GM12878 (cell line): Measurements from ENCODE around the gene ANKRD26. TPM values are rescaled to one million over a fixed set of nuclear protein-coding genes. Genes with fewer than 3 reads are reported as not detected.

Source experiments
- ATAC-seq: fragments of 200-7000 bp; cut with Tn5 transposase; 3 replicates; pipeline ENCODE4 v1.9.1; 2020; ENCODE audit warnings: mild to moderate bottlenecking, moderate library complexity
- BruUV-seq: library from RNA; stranded (reverse); fragments of 400-500 nt; replicated peaks from 2 replicates; lab custom pipeline; 2021; lab: Mats Ljungman, UMichigan
- CTCF ChIA-PET: fragments of 300-600 bp; sonication (Branson Sonifier 250); formaldehyde crosslinking; extraction: SDS; loops from one replicate; lab custom pipeline; 2021; ENCODE audit warnings: inconsistent platforms; lab: Yijun Ruan, JAX
- POLR2A ChIA-PET: fragments of 350-600 bp; formaldehyde crosslinking; extraction: SDS; loops from one replicate; lab custom pipeline; 2021; ENCODE audit warnings: inconsistent platforms; lab: Charles Lee
- RAD21 ChIA-PET: fragments of 300-600 bp; sonication (Branson Sonifier 250); formaldehyde crosslinking; loops from one replicate; lab custom pipeline; 2023; ENCODE audit warnings: antibody characterized with exemption; ENCODE audit not compliant: unreplicated experiment; lab: Charles Lee
- SMC1A ChIA-PET: fragments of 300-600 bp; sonication (Branson Sonifier 250); formaldehyde crosslinking; loops from one replicate; lab custom pipeline; 2023; ENCODE audit not compliant: unreplicated experiment, uncharacterized antibody; lab: Charles Lee
- DNase-seq: peaks from one replicate; pipeline ENCODE4 v3.0.0-alpha.2; 2011; ENCODE audit warnings: low read depth, low spot score
- FAIRE-seq: peaks from 3 replicates; lab custom pipeline; 2011; peaks lifted over from hg19 to GRCh38; lab: Jason Lieb, UNC
- H2AFZ ChIP-seq: 2 replicates; pipeline ENCODE4 v1.6.0; 2011; ENCODE audit warnings: low read depth, low read length, control low read depth; ENCODE audit not compliant: control insufficient read depth
- H3K27ac ChIP-seq: 2 replicates; pipeline ENCODE4 v1.5.1; 2011; ENCODE audit warnings: control low read depth; ENCODE audit not compliant: control insufficient read depth, insufficient read depth
- H3K27me3 ChIP-seq, 2 experiments: replicated peaks in 1 of 2; 2 replicates each; pipeline versions ENCODE4 v1.6.0 to v1.6.1; 2011; ENCODE audit warnings: low read length in 1 of 2; ENCODE audit not compliant: control insufficient read depth in 2 of 2, insufficient read depth in 2 of 2
- H3K36me3 ChIP-seq, 2 experiments: 2 replicates each; pipeline ENCODE4 v1.5.1; 2011; ENCODE audit warnings: low read length in 1 of 2; ENCODE audit not compliant: control insufficient read depth in 2 of 2, insufficient read depth in 2 of 2
- H3K4me1 ChIP-seq: 2 replicates; pipeline ENCODE4 v1.6.1; 2011; ENCODE audit warnings: mild to moderate bottlenecking, low read length, moderate library complexity, mixed read lengths; ENCODE audit not compliant: control insufficient read depth, insufficient read depth
- H3K4me2 ChIP-seq: 2 replicates; pipeline ENCODE4 v1.6.0; 2011; ENCODE audit warnings: control low read depth; ENCODE audit not compliant: control insufficient read depth, insufficient read depth
- H3K4me3 ChIP-seq: fragments of 200-600 bp; sonication (generic); 2 replicates; pipeline ENCODE4 v1.5.1; 2016
- H3K79me2 ChIP-seq: 2 replicates; pipeline ENCODE4 v1.6.0; 2011; ENCODE audit warnings: low read length; ENCODE audit not compliant: control insufficient read depth, insufficient read depth
- H3K9ac ChIP-seq: 2 replicates; pipeline ENCODE4 v1.8.0; 2011; ENCODE audit warnings: low read length, control low read depth, mixed read lengths; ENCODE audit not compliant: control insufficient read depth, insufficient read depth
- H3K9me3 ChIP-seq: replicated peaks from 3 replicates; pipeline ENCODE4 v1.5.1; 2011; ENCODE audit warnings: mild to moderate bottlenecking, low read length; ENCODE audit not compliant: control insufficient read depth, insufficient read depth
- H4K20me1 ChIP-seq: 2 replicates; pipeline ENCODE4 v1.6.0; 2011; ENCODE audit not compliant: control insufficient read depth, insufficient read depth
- CHD4 ChIP-seq: fragments of 200-600 bp; sonication (generic); IDR thresholded peaks from 2 replicates; pipeline ENCODE4 v1.6.1; 2016; ENCODE audit warnings: mild to moderate bottlenecking
- NRF1 ChIP-seq: conservative IDR thresholded peaks from 2 replicates; pipeline ENCODE4 v1.6.1; 2011; ENCODE audit warnings: mild to moderate bottlenecking, low read depth, low read length, improper control_type of control experiment
- RUNX3 ChIP-seq: IDR thresholded peaks from 2 replicates; pipeline ENCODE4 v1.6.1; 2012; ENCODE audit warnings: low read length, inconsistent platforms
- SREBF2 ChIP-seq: IDR thresholded peaks from 2 replicates; pipeline ENCODE4 v1.6.1; 2012; ENCODE audit warnings: mild to moderate bottlenecking, low read length
- USF2 ChIP-seq: IDR thresholded peaks from 2 replicates; pipeline ENCODE4 v1.6.1; 2011; ENCODE audit warnings: low read depth, low read length, improper control_type of control experiment, borderline replicate concordance
- ZBTB40 ChIP-seq: fragments of 450-650 bp; IDR thresholded peaks from 2 replicates; pipeline ENCODE4 v1.6.1; 2016; ENCODE audit warnings: mild to moderate bottlenecking, moderate library complexity, borderline replicate concordance
- WGBS: methylation state at CpG from one replicate; pipeline ENCODE4 v1.1.6; 2016; ENCODE audit warnings: low lambda C conversion rate; ENCODE audit not compliant: insufficient replicate concordance, insufficient coverage; ENCODE audit errors: missing lambda C conversion rate; 5-methylcytosine and 5-hydroxymethylcytosine counted together
- in situ Hi-C: fragments of 300-500 bp; cut with MboI; formaldehyde crosslinking; loops from 9 replicates; pipeline ENCODE4 v1.14.3; 2018; ENCODE audit warnings: mixed read lengths
- intact Hi-C: fragments of 100-400 bp; cut with micrococcal nuclease; formaldehyde crosslinking; loops from one replicate; pipeline ENCODE4 v1.14.2; 2022; ENCODE audit not compliant: unreplicated experiment
- polyA plus RNA-seq, 11 experiments: library from polyadenylated mRNA; depleted of rRNA in 4 of 11; unstranded in 6 of 11; stranded (reverse) in 5 of 11; fragments of >200 nt; fragmentation: Nextera tagmentation in 4 of 11; fragmentation: Illumina TruSeq in 1 of 11; extraction: Ambion mirVana in 4 of 11; extraction: Trizol in 1 of 11; gene quantifications; 1 replicate in 1 of 11; 2 replicates in 10 of 11; pipeline versions ENCODE4 v1.2.1 to v1.2.3, GENCODE V29; 2011 to 2016; ENCODE audit warnings: inconsistent platforms in 2 of 11, missing spikeins in 2 of 11, low read depth in 1 of 11
- total RNA-seq, 4 experiments: library from RNA; depleted of rRNA in 3 of 4; stranded (reverse); fragments of >200 nt in 3 of 4; fragmentation: Illumina TruSeq in 1 of 4; extraction: Trizol in 1 of 4; gene quantifications; 2 replicates each; pipeline versions ENCODE4 v1.2.1 to v1.2.3, GENCODE V29; 2013 to 2021

ANKRD26 gene
- total and polyA plus RNA-seq, 10 of the 15 experiments (the other 5 are each of a cell fraction or from before 2014, with no cell fraction given) = 2.3 to 12.0 (median 5.1) TPM

- TF ChIP-seq ZBTB40 (no peak), CHD4 (no peak), SREBF2 (no peak)
These were observed 118.2 kb downstream of the ANKRD26 start (continued) for GRCh38 chr10:26982058-26982457.

GRCh38 chr10:26981232-26981824, 119.0 kb downstream of the ANKRD26 start:
- DNase-seq (no peak), FAIRE-seq (no peak), ATAC-seq (no peak)
- intact Hi-C loops (no loop called here), in situ Hi-C loops (no loop called here)
- BruUV-seq = no TSS peak
- H4K20me1 ChIP-seq = no peaks in the 10 kb centered on the region
- no peak overlapping the region for H3K4me2 ChIP-seq
- no peak overlapping the region for H3K9ac ChIP-seq
- no peak overlapping the region for H3K4me3 ChIP-seq
- no peak overlapping the region for H3K27ac ChIP-seq
- no peaks in the 10 kb centered on the region for H3K36me3 ChIP-seq
- H2AFZ ChIP-seq = no peak overlapping the region
- POLR2A ChIA-PET = no interaction called here
- RAD21 ChIA-PET = no interaction called here
- no peak for TF ChIP-seq USF2
- no peak for TF ChIP-seq NRF1
- no peak for TF ChIP-seq RUNX3
- no peaks in the 10 kb centered on the region for H3K9me3 ChIP-seq
- SMC1A ChIA-PET = no interaction called here
- H3K79me2 ChIP-seq = no peaks in the 10 kb centered on the region
- no peaks in the 10 kb centered on the region for H3K27me3 ChIP-seq
- WGBS = 64% methylated on average over 4 of the region's 4 CpGs
- H3K4me1 ChIP-seq = no peaks in the 10 kb centered on the region
- CTCF ChIA-PET = no interaction called here
